AG04450 (cell line): ENCODE measurements around the gene WIPI1. TPM values are rescaled to one million over a fixed set of nuclear protein-coding genes. Genes with fewer than 3 reads are reported as not detected.
A peak's percentile ranks its signal among the peaks of the same experiment; 100 is the strongest.

Experiments
- CTCF ChIA-PET: fragments of 300-600, 350-600 bp; formaldehyde crosslinking; extraction: SDS; loops from one replicate; lab custom pipeline; 2022; ENCODE audit warnings: antibody characterized with exemption, inconsistent platforms; lab: Charles Lee
- POLR2A ChIA-PET: fragments of 350-600 bp; formaldehyde crosslinking; extraction: SDS; loops from one replicate; lab custom pipeline; 2021; ENCODE audit warnings: antibody characterized with exemption, inconsistent platforms; lab: Yijun Ruan, JAX
- DNase-seq: peaks from one replicate; pipeline ENCODE4 v3.0.0-alpha.2; 2011; ENCODE audit warnings: low read depth, low spot score
- H3K27ac ChIP-seq: one replicate; pipeline ENCODE4 v1.5.1; 2012; ENCODE audit warnings: low read depth, low read length, control low read depth
- H3K27me3 ChIP-seq: one replicate; pipeline ENCODE4 v1.6.0; 2012; ENCODE audit warnings: low read length; ENCODE audit not compliant: control insufficient read depth, insufficient read depth
- H3K4me3 ChIP-seq: 2 replicates; pipeline ENCODE4 v1.5.1; 2011; ENCODE audit warnings: mild to moderate bottlenecking, low read depth, low read length, control low read depth
- H3K9me3 ChIP-seq: 2 replicates; pipeline ENCODE4 v1.5.1; 2012; ENCODE audit warnings: low read length; ENCODE audit not compliant: control insufficient read depth, insufficient read depth
- polyA plus RNA-seq: library from polyadenylated mRNA; depleted of rRNA; stranded (reverse); fragments of >200 nt; gene quantifications from 2 replicates; pipeline ENCODE4 v1.2.3, GENCODE V29; 2011
- TF ChIP-seq, protein P1 (sequence below): IDR thresholded peaks from 2 replicates; pipeline ENCODE4 v1.5.1; 2011; ENCODE audit warnings: low read depth, low read length, control low read depth, inconsistent platforms

Gene WIPI1
- polyA plus RNA-seq, 1 experiment, result 125 TPM

DNA sequence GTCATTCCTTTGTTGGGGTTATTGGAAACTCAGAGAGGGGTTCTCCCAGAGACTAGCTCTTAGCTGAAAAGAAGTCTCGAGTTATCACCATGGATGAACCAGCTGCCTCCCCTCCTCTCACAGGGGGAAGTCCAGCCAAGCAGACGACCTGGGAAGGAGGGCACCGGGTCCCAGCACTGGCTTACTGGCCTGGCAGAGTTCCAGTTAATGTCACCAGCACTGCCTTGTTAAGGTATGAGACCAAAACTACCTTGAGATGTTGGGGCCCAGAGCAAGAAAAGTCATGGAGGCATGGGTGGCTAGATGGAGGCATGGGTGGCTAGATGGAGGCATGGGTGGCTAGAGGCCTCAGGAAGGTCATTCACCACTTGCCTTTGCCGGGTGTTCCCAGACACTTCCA is 72.4 kb downstream of the WIPI1 start:
- TF ChIP-seq, protein P1, sequence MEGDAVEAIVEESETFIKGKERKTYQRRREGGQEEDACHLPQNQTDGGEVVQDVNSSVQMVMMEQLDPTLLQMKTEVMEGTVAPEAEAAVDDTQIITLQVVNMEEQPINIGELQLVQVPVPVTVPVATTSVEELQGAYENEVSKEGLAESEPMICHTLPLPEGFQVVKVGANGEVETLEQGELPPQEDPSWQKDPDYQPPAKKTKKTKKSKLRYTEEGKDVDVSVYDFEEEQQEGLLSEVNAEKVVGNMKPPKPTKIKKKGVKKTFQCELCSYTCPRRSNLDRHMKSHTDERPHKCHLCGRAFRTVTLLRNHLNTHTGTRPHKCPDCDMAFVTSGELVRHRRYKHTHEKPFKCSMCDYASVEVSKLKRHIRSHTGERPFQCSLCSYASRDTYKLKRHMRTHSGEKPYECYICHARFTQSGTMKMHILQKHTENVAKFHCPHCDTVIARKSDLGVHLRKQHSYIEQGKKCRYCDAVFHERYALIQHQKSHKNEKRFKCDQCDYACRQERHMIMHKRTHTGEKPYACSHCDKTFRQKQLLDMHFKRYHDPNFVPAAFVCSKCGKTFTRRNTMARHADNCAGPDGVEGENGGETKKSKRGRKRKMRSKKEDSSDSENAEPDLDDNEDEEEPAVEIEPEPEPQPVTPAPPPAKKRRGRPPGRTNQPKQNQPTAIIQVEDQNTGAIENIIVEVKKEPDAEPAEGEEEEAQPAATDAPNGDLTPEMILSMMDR, result no peak
- H3K9me3 ChIP-seq, result no peaks in the 10 kb centered on the region
- H3K27me3 ChIP-seq, result no peaks in the 10 kb centered on the region
- ChIA-PET CTCF (interaction anchor here (0.6 to 3.9 kb wide), 2 partner anchors 14 to 112 kb away, joined by 3 to 35 read pairs; no protein-coding TSS in a partner anchor), POLR2A (no interaction called here)
- H3K27ac ChIP-seq, result no peak overlapping the region
- no peak for DNase-seq
- no peak overlapping the region for H3K4me3 ChIP-seq

DNA sequence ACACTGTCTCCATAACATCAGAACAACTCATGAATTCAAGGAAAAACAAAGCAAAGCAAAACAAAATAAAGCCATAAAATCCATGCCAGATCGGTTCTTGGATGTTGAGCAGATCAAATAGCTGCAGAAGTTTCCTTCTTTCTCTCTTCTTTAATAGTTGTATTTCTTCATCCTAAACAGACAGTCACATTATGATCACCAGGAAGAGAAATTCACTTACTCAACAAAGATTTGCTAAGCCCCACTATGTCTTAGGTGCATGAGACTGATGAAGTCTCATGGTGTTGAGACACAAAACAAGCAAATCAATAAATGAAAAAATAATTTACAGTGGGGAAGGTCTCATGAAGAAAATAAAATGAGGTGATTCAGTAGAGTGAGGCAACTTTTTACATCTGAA is 72.8 kb downstream of the WIPI1 start:
- H3K27ac ChIP-seq, result peak overlapping the region; percentile 95
- no peak for DNase-seq
- no peak overlapping the region for H3K4me3 ChIP-seq
- TF ChIP-seq, protein P1, result no peak
- ChIA-PET POLR2A (no interaction called here), CTCF (interaction anchor here (0.6 to 3.9 kb wide), 2 partner anchors 14 to 112 kb away, joined by 3 to 35 read pairs; no protein-coding TSS in a partner anchor)
- no peaks in the 10 kb centered on the region for H3K9me3 ChIP-seq
- H3K27me3 ChIP-seq, result no peaks in the 10 kb centered on the region

DNA sequence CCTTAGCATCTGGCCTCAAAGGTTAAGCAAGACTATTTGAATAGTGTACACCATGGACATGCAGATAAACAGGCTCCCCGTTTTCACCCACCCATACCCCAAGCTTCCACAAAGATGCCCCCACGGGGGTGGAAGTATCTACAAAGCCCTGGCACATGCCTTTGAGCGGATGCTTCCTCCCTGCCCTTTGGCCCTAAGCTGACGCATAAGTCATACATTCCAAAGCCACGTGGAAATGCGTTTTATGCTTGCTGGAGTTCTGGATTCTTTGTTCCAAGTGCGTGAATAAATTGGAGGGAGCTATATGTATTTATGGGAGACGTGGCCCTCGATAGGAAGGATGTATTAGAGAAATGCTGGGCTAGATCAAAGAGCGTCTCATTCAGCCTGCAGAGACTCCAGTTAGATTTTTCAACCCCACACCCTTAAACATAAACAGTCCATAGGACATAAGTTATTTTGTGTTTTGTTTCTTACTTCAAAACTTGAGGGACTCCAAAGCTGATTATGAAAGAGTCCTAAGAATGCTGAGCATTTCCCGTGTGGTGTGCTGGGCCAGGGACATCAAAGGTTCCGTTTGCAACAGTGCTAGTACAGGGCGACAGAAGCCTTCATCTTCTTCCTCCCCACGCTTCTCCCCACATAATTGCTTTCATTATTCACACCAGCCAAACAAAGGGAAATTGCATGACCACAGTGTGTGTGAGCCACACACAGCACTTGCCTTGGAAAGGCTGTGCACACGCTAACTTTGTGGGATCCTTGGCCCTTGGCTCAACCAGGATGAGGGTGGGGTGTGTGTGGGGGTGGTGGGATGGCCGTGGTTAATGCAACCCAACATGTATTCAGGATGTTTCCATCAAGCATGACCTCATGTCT is 73.6 kb downstream of the WIPI1 start:
- no peaks in the 10 kb centered on the region for H3K9me3 ChIP-seq
- H3K27me3 ChIP-seq, result no peaks in the 10 kb centered on the region
- peak overlapping the region; percentile 37 for H3K4me3 ChIP-seq
- POLR2A ChIA-PET, result interaction anchor here (0.5 to 1.5 kb wide), 4 partner anchors 15 to 1705 kb away, joined by 3 to 6 read pairs (median 4); no protein-coding TSS in a partner anchor
- TF ChIP-seq, protein P1, result no peak
- CTCF ChIA-PET, result interaction anchor here (3.9 kb wide), 1 partner anchor 15 kb away, joined by 35 read pairs; no protein-coding TSS in a partner anchor
- H3K27ac ChIP-seq, result peak overlapping the region; percentile 95
- peak; percentile 69 for DNase-seq

DNA sequence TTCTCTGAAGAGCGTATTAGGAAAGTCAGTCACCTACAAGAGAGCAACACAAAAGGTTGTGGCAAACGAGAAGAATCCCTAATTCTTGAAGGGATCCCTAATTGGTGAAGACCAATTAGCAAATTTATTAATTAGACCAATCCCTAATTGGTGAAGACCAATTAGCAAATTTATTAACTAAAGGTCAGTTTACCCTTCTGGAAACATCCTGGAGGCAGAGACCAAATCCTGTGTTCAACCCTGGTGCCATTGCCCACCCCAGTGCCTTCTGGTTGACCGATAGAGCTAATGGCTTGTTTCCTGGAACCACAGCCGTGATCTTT is 74.2 kb downstream of the WIPI1 start:
- Histone ChIP-seq H3K9me3 (no peaks in the 10 kb centered on the region), H3K27ac (peak overlapping the region; percentile 95), H3K27me3 (no peaks in the 10 kb centered on the region), H3K4me3 (no peak overlapping the region)
- TF ChIP-seq, protein P1, result no peak
- DNase-seq, result no peak
- ChIA-PET CTCF (interaction anchor here (3.9 kb wide), 1 partner anchor 16 kb away, joined by 35 read pairs; no protein-coding TSS in a partner anchor), POLR2A (interaction anchor here (0.6 to 1.5 kb wide), 3 partner anchors 16 to 1312 kb away, joined by 3 to 6 read pairs (median 4); no protein-coding TSS in a partner anchor)
